Endothelial cell of coronary artery (primary cell): ENCODE measurements around the gene SLC44A2. TPM values are rescaled to one million over a fixed set of nuclear protein-coding genes. Genes with fewer than 3 reads are reported as not detected.

ENCODE experiments used
- total RNA-seq: library from RNA; depleted of rRNA; stranded (reverse); fragments of >200 nt; gene quantifications from 2 replicates; pipeline ENCODE4 v1.2.3, GENCODE V29; 2014

The SLC44A2 gene
- 26.1 and 40.2 TPM in 2 replicates for total RNA-seq

GRCh38 chr19:10625003-10625761 is at the start of gene SLC44A2:
Gene SLC44A2 (plus strand): TSS chr19:10625553. CDS start chr19:10625634, 81 bp downstream.

DNA sequence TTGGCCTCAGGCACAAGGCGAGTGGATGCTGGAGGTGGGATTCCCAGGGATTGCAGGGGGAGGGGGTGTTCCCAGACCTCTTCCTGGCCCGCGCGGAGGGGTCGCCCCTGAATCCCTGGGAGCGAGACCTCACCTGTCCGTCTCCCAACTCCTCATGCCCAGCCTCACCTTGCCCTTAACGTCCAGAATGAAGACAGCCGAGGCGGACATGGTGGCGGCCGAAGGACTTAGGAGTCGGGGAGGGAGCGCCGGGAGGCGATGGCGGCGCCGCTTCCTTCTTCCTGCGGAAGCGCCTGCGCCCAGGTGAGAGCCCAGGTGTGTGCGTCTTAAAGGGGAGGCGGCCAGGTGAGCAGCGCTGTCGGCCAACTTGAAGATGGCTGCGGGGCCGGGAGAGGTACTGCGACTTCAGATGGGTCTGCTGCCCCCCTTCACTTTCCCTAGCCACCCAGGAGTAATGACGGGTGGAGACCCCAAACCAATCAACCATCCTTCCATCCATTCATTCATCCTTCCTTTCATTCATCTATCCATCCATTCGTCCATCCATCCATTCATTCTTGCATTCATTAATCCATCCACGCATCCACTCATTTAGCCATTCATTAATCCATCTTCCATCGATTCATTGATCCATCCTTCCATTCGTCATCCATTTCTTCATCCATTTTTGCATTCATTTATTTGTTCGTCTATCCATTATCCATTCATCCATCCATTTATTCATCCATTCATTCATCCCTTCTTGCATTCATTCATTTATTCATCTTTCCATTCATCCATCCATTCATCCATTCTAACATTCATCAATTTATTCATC is 38.1 kb upstream of the SLC44A2 start, which contains the start of gene AP1M2:
TSS of gene AP1M2 (minus strand) at position 291 of the 817 bp plus-strand sequence. CDS start at position 210, 81 bp downstream.

DNA sequence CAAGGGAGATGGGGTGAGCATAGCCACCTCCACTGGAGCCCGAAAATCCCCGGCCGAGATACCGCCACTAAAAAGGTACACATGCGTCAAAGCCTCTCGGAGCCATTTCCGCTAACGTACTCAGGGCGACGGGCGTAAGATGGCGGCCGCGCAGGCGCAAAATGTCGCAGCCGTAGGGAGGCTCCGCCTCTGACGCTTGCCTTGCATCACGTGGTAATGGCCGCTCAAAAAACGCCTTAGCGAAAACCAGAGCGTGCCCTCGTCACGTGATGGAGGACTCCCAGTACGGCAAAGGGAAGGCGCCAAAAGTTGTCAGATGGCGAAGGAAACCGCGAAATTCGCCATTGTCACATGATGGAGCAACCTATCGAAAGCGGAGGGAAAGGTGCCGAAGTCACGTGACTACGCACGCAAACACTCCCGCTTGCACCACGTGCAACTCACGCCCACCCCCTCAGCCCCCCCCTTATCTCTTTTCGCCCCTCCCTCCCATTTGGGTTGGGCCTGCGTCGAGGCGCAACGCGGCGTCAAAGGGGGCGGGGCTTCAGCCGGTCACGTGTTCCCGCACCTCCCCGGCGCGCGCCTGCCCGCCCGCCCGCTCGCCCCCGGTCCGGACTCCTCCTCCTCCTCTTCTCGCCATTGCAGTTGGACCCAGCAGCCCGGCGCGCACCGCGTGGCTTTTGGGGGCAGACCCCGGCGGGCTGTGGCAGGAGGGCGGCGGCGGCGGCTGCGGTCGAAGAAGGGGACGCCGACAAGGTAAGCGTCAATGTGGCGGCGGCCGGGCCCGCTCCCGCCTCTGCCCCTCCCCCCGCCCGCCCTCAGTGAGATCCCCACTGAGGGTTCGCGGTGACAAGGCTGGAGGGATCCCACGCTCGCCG is 28.6 kb downstream of the SLC44A2 start, which contains the start of gene ILF3:
TSS of gene ILF3 (plus strand) at position 615 of the 878 bp plus-strand sequence. CDS start 16,260 bp downstream, outside the sequence.

Other genes starting within 250 kb of the SLC44A2 start
- gene TYK2, start 245.0 kb upstream of the SLC44A2 start, total RNA-seq = 89.1 and 109 TPM in 2 replicates
- gene CDC37, start 222.0 kb upstream of the SLC44A2 start, total RNA-seq = 355 and 421 TPM in 2 replicates
- 1.6 and 5.0 TPM in 2 replicates for gene PDE4A, start 205.0 kb upstream of the SLC44A2 start, total RNA-seq
- gene KEAP1, start 122.2 kb upstream of the SLC44A2 start, total RNA-seq = 86.8 and 103 TPM in 2 replicates
- gene S1PR5, start 108.1 kb upstream of the SLC44A2 start, total RNA-seq = 1.6 TPM in 1 of 2 replicates, not detected in the other
- gene ATG4D, start 81.6 kb upstream of the SLC44A2 start, total RNA-seq = 11.3 and 14.5 TPM in 2 replicates
- gene KRI1, start 59.5 kb upstream of the SLC44A2 start, total RNA-seq = 7.7 and 12.5 TPM in 2 replicates
- 4.8 and 7.5 TPM in 2 replicates for gene CDKN2D, start 56.6 kb upstream of the SLC44A2 start, total RNA-seq
- 0.09 TPM in 1 of 2 replicates, not detected in the other for gene AP1M2, start 38.2 kb upstream of the SLC44A2 start, total RNA-seq
- 116 and 121 TPM in 2 replicates for gene ILF3, start 28.8 kb downstream of the SLC44A2 start, total RNA-seq
- 36.3 and 40.8 TPM in 2 replicates for gene QTRT1, start 75.9 kb downstream of the SLC44A2 start, total RNA-seq
- 106 and 132 TPM in 2 replicates for gene DNM2, start 92.5 kb downstream of the SLC44A2 start, total RNA-seq
- 33.9 and 42.6 TPM in 2 replicates for gene TMED1, start 210.7 kb downstream of the SLC44A2 start, total RNA-seq
- 0.28 TPM in 1 of 2 replicates, not detected in the other for gene C19orf38, start 222.9 kb downstream of the SLC44A2 start, total RNA-seq
- 25.3 and 26.6 TPM in 2 replicates for gene CARM1, start 246.0 kb downstream of the SLC44A2 start, total RNA-seq